G401.6 (cell line): Measurements from ENCODE around the gene PLA2G10.
"Not testable (repeated sequence)": the region's sequence is repeated elsewhere in the genome, so short reads cannot be mapped to it uniquely, and the experiment has no call there.

Experiments used
- FAIRE-seq: peaks from 2 replicates; lab custom pipeline; 2012; peaks lifted over from hg19 to GRCh38; lab: Jason Lieb, UNC

Gene PLA2G10

GRCh38 chr16:14667347-14668266 lies 26.5 kb downstream of the PLA2G10 start:
- no peak for FAIRE-seq

- FAIRE-seq, result no peak
Measured at GRCh38 chr16:14658063-14658462, 36.0 kb downstream of the PLA2G10 start.

GRCh38 chr16:14652726-14653125 lies 41.4 kb downstream of the PLA2G10 start:
- FAIRE-seq, result no peak

- FAIRE-seq, result no peak
Measured at GRCh38 chr16:14650629-14651028, 43.5 kb downstream of the PLA2G10 start.

GRCh38 chr16:14649816-14650215 lies 44.3 kb downstream of the PLA2G10 start:
- no peak for FAIRE-seq

GRCh38 chr16:14641926-14642325 lies 52.2 kb downstream of the PLA2G10 start:
- no peak for FAIRE-seq

GRCh38 chr16:14641206-14641605 lies 52.9 kb downstream of the PLA2G10 start:
- FAIRE-seq, result no peak

- no peak for FAIRE-seq
Measured at GRCh38 chr16:14640538-14640937, 53.6 kb downstream of the PLA2G10 start.

- not testable (repeated sequence) for FAIRE-seq
Measured at GRCh38 chr16:14636951-14637240, 57.2 kb downstream of the PLA2G10 start.

- not testable (repeated sequence) for FAIRE-seq
Measured at GRCh38 chr16:14636179-14636950, 57.7 kb downstream of the PLA2G10 start.

GRCh38 chr16:14635395-14636165 lies 58.5 kb downstream of the PLA2G10 start:
- no peak for FAIRE-seq

GRCh38 chr16:14634389-14634725 lies 59.8 kb downstream of the PLA2G10 start:
- no peak for FAIRE-seq

GRCh38 chr16:14632693-14633569 lies 61.2 kb downstream of the PLA2G10 start, which contains the start of gene BFAR:
Gene BFAR, plus strand, starts transcription at chr16:14632951. Its CDS starts 11,396 bp downstream, at chr16:14644347.
- FAIRE-seq, result peak; percentile 96

- FAIRE-seq, result not testable (repeated sequence)
Measured at GRCh38 chr16:14630620-14631330, 63.3 kb downstream of the PLA2G10 start.

GRCh38 chr16:14629919-14630619 lies 64.0 kb downstream of the PLA2G10 start, which contains the start of gene PARN:
Gene PARN, minus strand, starts transcription at chr16:14630260. Its CDS starts 135 bp downstream, at chr16:14630125.
- peak; percentile 63 for FAIRE-seq

GRCh38 chr16:14629612-14629918 lies 64.5 kb downstream of the PLA2G10 start:
- no peak for FAIRE-seq

GRCh38 chr16:14628806-14629611 lies 65.1 kb downstream of the PLA2G10 start:
- no peak for FAIRE-seq

- no peak for FAIRE-seq
Measured at GRCh38 chr16:14627078-14627477, 67.0 kb downstream of the PLA2G10 start.
